Measurements from ENCODE around the gene TRNP1.
A peak's percentile ranks its signal among the peaks of the same experiment; 100 is the strongest.
"Not testable (repeated sequence)": the region's sequence is repeated elsewhere in the genome, so short reads cannot be mapped to it uniquely, and the experiment has no call there.

TRNP1 gene

GRCh38 chr1:26993237-26994019 is at the start of gene TRNP1:
Gene TRNP1 (plus strand): TSS chr1:26993692. CDS start chr1:26993787, 95 bp downstream.
- peak; percentile 31 to 55 for DNase-seq (ENCODE audit: low read depth in 1 of 2, low spot score in 1 of 2)

- no peak for DNase-seq (ENCODE audit: low read depth in 1 of 2, low spot score in 1 of 2)
These were observed 48.4 kb upstream of the TRNP1 start for GRCh38 chr1:26945138-26945537.

- DNase-seq (ENCODE audit: low read depth in 1 of 2, low spot score in 1 of 2) = no peak
These were observed 47.8 kb upstream of the TRNP1 start for GRCh38 chr1:26945728-26946127.

- no peak for DNase-seq (ENCODE audit: low read depth in 1 of 2, low spot score in 1 of 2)
These were observed 47.2 kb upstream of the TRNP1 start for GRCh38 chr1:26946270-26946669.

GRCh38 chr1:26948725-26949057 is 44.8 kb upstream of the TRNP1 start:
- not testable (repeated sequence) for DNase-seq (ENCODE audit: low read depth in 1 of 2, low spot score in 1 of 2)

- no peak for DNase-seq (ENCODE audit: low read depth in 1 of 2, low spot score in 1 of 2)
These were observed 44.1 kb upstream of the TRNP1 start for GRCh38 chr1:26949266-26949925.

GRCh38 chr1:26949926-26950319 is 43.6 kb upstream of the TRNP1 start:
- DNase-seq (ENCODE audit: low read depth in 1 of 2, low spot score in 1 of 2) = no peak

- DNase-seq (ENCODE audit: low read depth in 1 of 2, low spot score in 1 of 2) = no peak
These were observed 42.9 kb upstream of the TRNP1 start for GRCh38 chr1:26950602-26951001.

GRCh38 chr1:26951216-26951615 is 42.3 kb upstream of the TRNP1 start:
- DNase-seq (ENCODE audit: low read depth in 1 of 2, low spot score in 1 of 2) = no peak

GRCh38 chr1:26951821-26952497 is 41.5 kb upstream of the TRNP1 start:
- no peak for DNase-seq (ENCODE audit: low read depth in 1 of 2, low spot score in 1 of 2)

GRCh38 chr1:26953374-26953773 is 40.1 kb upstream of the TRNP1 start:
- DNase-seq (ENCODE audit: low read depth in 1 of 2, low spot score in 1 of 2) = no peak

GRCh38 chr1:26956321-26956720 is 37.2 kb upstream of the TRNP1 start:
- DNase-seq (ENCODE audit: low read depth in 1 of 2, low spot score in 1 of 2) = no peak

- no peak for DNase-seq (ENCODE audit: low read depth in 1 of 2, low spot score in 1 of 2)
These were observed 36.2 kb upstream of the TRNP1 start for GRCh38 chr1:26957306-26957705.

- DNase-seq (ENCODE audit: low read depth in 1 of 2, low spot score in 1 of 2) = no peak
These were observed 34.2 kb upstream of the TRNP1 start for GRCh38 chr1:26959270-26959669.

- peak; percentile 28 to 34 for DNase-seq (ENCODE audit: low read depth in 1 of 2, low spot score in 1 of 2)
These were observed 33.5 kb upstream of the TRNP1 start, which contains the start of gene KDF1 for GRCh38 chr1:26959722-26960624. Gene KDF1 (minus strand): TSS chr1:26960468. CDS start chr1:26952380, 8,088 bp downstream.

GRCh38 chr1:26960625-26960966 is 32.9 kb upstream of the TRNP1 start:
- no peak for DNase-seq (ENCODE audit: low read depth in 1 of 2, low spot score in 1 of 2)

GRCh38 chr1:26961826-26962225 is 31.7 kb upstream of the TRNP1 start:
- no peak for DNase-seq (ENCODE audit: low read depth in 1 of 2, low spot score in 1 of 2)

- no peak for DNase-seq (ENCODE audit: low read depth in 1 of 2, low spot score in 1 of 2)
These were observed 28.3 kb upstream of the TRNP1 start for GRCh38 chr1:26965213-26965612.

GRCh38 chr1:26965628-26966027 is 27.9 kb upstream of the TRNP1 start:
- DNase-seq (ENCODE audit: low read depth in 1 of 2, low spot score in 1 of 2) = no peak

GRCh38 chr1:26970810-26971209 is 22.7 kb upstream of the TRNP1 start:
- DNase-seq (ENCODE audit: low read depth in 1 of 2, low spot score in 1 of 2) = no peak

- no peak for DNase-seq (ENCODE audit: low read depth in 1 of 2, low spot score in 1 of 2)
These were observed 21.9 kb upstream of the TRNP1 start for GRCh38 chr1:26971590-26971989.
